Neural cell (in vitro differentiated cells): ENCODE results near the gene TAL1. TPM values are rescaled to one million over a fixed set of nuclear protein-coding genes. Genes with fewer than 3 reads are reported as not detected.

Source experiments
- H2AFZ ChIP-seq: fragments of 200-600, 300-800 bp; sonication (generic), shearing (Covaris generic); 2 replicates; pipeline ENCODE4 v1.6.0; 2014; ENCODE audit warnings: low read depth, mild to moderate bottlenecking, antibody characterized with exemption, low read length, moderate library complexity
- H3F3A ChIP-seq: fragments of 200-600 bp; shearing (Covaris generic); 2 replicates; pipeline ENCODE4 v1.6.1; 2016; ENCODE audit warnings: mild to moderate bottlenecking, moderate library complexity, mixed read lengths, antibody characterized with exemption, low read length; ENCODE audit not compliant: insufficient read depth, poor library complexity, severe bottlenecking
- H3K27ac ChIP-seq: fragments of 200-600, 300-800 bp; sonication (generic), shearing (Covaris generic); 2 replicates; pipeline ENCODE4 v1.5.1; 2014; ENCODE audit warnings: mild to moderate bottlenecking, low read length, moderate library complexity
- H3K27me3 ChIP-seq: fragments of 300-800, 200-600 bp; sonication (generic), shearing (Covaris generic); 2 replicates; pipeline ENCODE4 v1.6.0; 2014; ENCODE audit warnings: mild to moderate bottlenecking, low read depth, low read length, moderate library complexity; ENCODE audit not compliant: insufficient read depth
- H3K36me3 ChIP-seq: fragments of 300-800, 200-600 bp; sonication (generic), shearing (Covaris generic); 2 replicates; pipeline ENCODE4 v1.5.1; 2014; ENCODE audit warnings: mild to moderate bottlenecking, antibody characterized with exemption, low read length, moderate library complexity; ENCODE audit not compliant: insufficient read depth
- H3K4me2 ChIP-seq: fragments of 300-800, 200-600 bp; sonication (generic), shearing (Covaris generic); 2 replicates; pipeline ENCODE4 v1.6.0; 2014; ENCODE audit warnings: mild to moderate bottlenecking, low read length
- H3K4me3 ChIP-seq: fragments of 300-800, 200-600 bp; sonication (generic), shearing (Covaris generic); 2 replicates; pipeline ENCODE4 v1.5.1; 2014; ENCODE audit warnings: mild to moderate bottlenecking, low read length, moderate library complexity
- H3K79me2 ChIP-seq: fragments of 200-600 bp; shearing (Covaris generic); replicated peaks from 2 replicates; pipeline ENCODE4 v1.6.0; 2014; ENCODE audit warnings: mild to moderate bottlenecking, low read length, moderate library complexity; ENCODE audit not compliant: insufficient read depth
- H3K9ac ChIP-seq: fragments of 300-800, 200-600 bp; sonication (generic), shearing (Covaris generic); 2 replicates; pipeline ENCODE4 v1.6.1; 2016; ENCODE audit warnings: mild to moderate bottlenecking, low read length, mixed read lengths
- H3K9me2 ChIP-seq: fragments of 200-600 bp; shearing (Covaris generic); 2 replicates; pipeline ENCODE4 v1.6.1; 2016; ENCODE audit warnings: mild to moderate bottlenecking, low read length, mixed read lengths; ENCODE audit not compliant: insufficient read depth
- H3K9me3 ChIP-seq: fragments of 200-600, 300-800 bp; sonication (generic), shearing (Covaris generic); 2 replicates; pipeline ENCODE4 v1.6.1; 2016; ENCODE audit warnings: mild to moderate bottlenecking, mixed run types, low read length, moderate library complexity, mixed read lengths
- H4K20me1 ChIP-seq: fragments of 200-600 bp; shearing (Covaris generic); 2 replicates; pipeline ENCODE4 v1.6.1; 2016; ENCODE audit warnings: mild to moderate bottlenecking, mixed run types; ENCODE audit not compliant: insufficient read depth
- CTCF ChIP-seq: fragments of 450-650 bp; IDR thresholded peaks from 2 replicates; pipeline ENCODE4 v1.5.1; 2014; ENCODE audit warnings: antibody characterized with exemption, mild to moderate bottlenecking, moderate library complexity; ENCODE audit not compliant: poor library complexity, severe bottlenecking
- EP300 ChIP-seq: fragments of 450-650 bp; conservative IDR thresholded peaks from 2 replicates; pipeline ENCODE4 v1.6.1; 2014; ENCODE audit warnings: antibody characterized with exemption, mild to moderate bottlenecking, moderate library complexity; ENCODE audit not compliant: poor library complexity, severe bottlenecking
- EZH2 ChIP-seq: fragments of 200-600, 300-800 bp; shearing (Covaris generic), sonication (generic); IDR thresholded peaks from 2 replicates; pipeline ENCODE4 v1.6.1; 2014; ENCODE audit warnings: antibody characterized with exemption, low read length, borderline replicate concordance, mild to moderate bottlenecking; ENCODE audit not compliant: insufficient read depth, poor library complexity, severe bottlenecking
- MXI1 ChIP-seq: fragments of 450-650 bp; conservative IDR thresholded peaks from 2 replicates; pipeline ENCODE4 v1.6.1; 2014; ENCODE audit warnings: antibody characterized with exemption, mild to moderate bottlenecking; ENCODE audit not compliant: poor library complexity, severe bottlenecking
- POLR2AphosphoS5 ChIP-seq: IDR thresholded peaks from 2 replicates; pipeline ENCODE4 v1.6.1; 2012
- RAD21 ChIP-seq: fragments of 450-650 bp; conservative IDR thresholded peaks from 2 replicates; pipeline ENCODE4 v1.6.1; 2014; ENCODE audit warnings: antibody characterized with exemption, mild to moderate bottlenecking, moderate library complexity
- SMC3 ChIP-seq: fragments of 450-650 bp; conservative IDR thresholded peaks from 2 replicates; pipeline ENCODE4 v1.6.1; 2014; ENCODE audit warnings: antibody characterized with exemption, mild to moderate bottlenecking, moderate library complexity; ENCODE audit not compliant: poor library complexity
- TAF1 ChIP-seq: IDR thresholded peaks from 2 replicates; pipeline ENCODE4 v1.6.1; 2012; ENCODE audit warnings: low read depth
- polyA plus RNA-seq: library from polyadenylated mRNA; depleted of rRNA; stranded (reverse); fragments of >200 nt; gene quantifications from 2 replicates; pipeline ENCODE4 v1.2.3, GENCODE V29; 2014
- TF ChIP-seq, protein P1 (sequence below): IDR thresholded peaks from 2 replicates; pipeline ENCODE4 v1.6.1; 2012; ENCODE audit warnings: borderline replicate concordance

Gene TAL1
- polyA plus RNA-seq, 1 donor from 2014 or later, result not detected

DNA sequence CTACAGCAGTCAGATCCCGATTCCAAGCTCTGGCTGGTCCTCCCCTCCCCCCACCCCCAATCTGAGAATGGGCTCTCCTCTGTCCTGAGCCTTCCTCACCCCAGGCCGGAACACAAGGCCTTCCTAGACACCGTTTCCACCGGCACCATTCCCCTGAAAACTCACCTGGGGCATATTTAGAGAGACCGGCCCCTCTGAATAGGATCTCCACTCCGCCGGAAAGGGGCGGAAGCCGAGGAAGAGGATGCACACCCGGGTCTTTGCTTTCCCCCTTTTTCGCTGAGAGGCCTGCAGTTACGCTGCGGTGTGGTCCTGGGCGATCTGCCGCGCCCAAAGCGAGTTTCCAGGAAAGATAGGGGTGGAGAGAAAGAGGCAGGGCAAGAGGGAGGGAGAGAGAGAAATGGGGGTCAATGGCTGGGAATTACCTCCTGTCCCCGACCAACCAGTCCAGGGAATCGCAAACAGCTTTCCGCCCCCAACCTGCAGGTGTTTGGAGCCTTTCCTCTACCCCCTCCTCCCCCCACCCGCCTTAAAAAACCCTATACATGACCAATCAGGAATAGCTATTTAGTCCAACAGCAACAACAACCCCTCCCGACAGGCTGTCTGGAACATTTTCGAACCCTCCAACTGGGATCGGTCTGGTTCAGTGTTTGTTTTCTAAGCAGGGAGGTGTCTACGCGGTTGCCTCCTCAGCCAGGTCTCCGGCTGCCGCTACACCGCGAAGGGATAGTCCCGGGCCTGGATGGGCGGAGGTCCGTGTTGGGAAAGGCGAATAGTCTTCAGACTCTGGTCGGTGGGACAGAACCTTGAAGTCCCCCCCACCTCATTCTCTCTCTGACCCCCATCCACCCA, 2.8 kb downstream of the TAL1 start:
- Histone ChIP-seq H4K20me1 (no peaks in the 10 kb centered on the region), H3K27ac (no peak overlapping the region), H3K36me3 (no peaks in the 10 kb centered on the region), H3K4me3 (no peak overlapping the region), H3K79me2 (no peaks in the 10 kb centered on the region), H3K9ac (no peak overlapping the region), H3K9me2 (no peaks in the 10 kb centered on the region), H3F3A (no peaks in the 10 kb centered on the region), H2AFZ (no peak overlapping the region), H3K9me3 (no peaks in the 10 kb centered on the region), H3K4me2 (no peak overlapping the region), H3K27me3 (peaks cover 97% of the 10 kb centered on the region)
- no peak for TF ChIP-seq POLR2AphosphoS5
- TF ChIP-seq MXI1, result no peak
- TF ChIP-seq EZH2, result peak; percentile 50
- no peak for TF ChIP-seq SMC3
- TF ChIP-seq TAF1, result no peak

DNA sequence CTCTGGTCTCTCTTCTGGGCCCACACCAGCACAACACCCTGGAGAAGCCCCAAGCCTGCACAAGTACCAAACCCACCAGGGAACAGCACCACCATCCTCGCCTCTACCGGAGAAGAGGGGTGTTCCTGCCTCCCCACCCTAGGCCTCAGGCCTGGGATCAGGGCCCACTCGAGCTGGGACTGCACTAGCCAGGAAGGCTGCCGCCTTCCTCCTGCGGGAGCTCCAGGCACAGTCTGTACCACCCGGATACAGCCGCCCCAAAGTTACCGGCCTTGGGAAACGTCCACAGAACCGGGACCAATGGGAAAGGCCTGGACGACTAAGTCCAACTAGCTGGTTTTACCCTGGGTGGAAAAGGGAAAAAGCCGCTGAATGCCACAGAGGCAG, 3.4 kb downstream of the TAL1 start:
- Histone ChIP-seq H3K27me3 (peaks cover 97% of the 10 kb centered on the region), H3K36me3 (no peaks in the 10 kb centered on the region), H3F3A (no peaks in the 10 kb centered on the region), H3K27ac (no peak overlapping the region), H3K79me2 (no peaks in the 10 kb centered on the region), H3K4me2 (no peak overlapping the region), H3K9ac (no peak overlapping the region), H4K20me1 (no peaks in the 10 kb centered on the region), H3K9me3 (no peaks in the 10 kb centered on the region), H3K4me3 (no peak overlapping the region), H2AFZ (no peak overlapping the region), H3K9me2 (no peaks in the 10 kb centered on the region)
- TF ChIP-seq MXI1 (no peak), TAF1 (no peak), EZH2 (no peak), POLR2AphosphoS5 (no peak)
- TF ChIP-seq, protein P1, sequence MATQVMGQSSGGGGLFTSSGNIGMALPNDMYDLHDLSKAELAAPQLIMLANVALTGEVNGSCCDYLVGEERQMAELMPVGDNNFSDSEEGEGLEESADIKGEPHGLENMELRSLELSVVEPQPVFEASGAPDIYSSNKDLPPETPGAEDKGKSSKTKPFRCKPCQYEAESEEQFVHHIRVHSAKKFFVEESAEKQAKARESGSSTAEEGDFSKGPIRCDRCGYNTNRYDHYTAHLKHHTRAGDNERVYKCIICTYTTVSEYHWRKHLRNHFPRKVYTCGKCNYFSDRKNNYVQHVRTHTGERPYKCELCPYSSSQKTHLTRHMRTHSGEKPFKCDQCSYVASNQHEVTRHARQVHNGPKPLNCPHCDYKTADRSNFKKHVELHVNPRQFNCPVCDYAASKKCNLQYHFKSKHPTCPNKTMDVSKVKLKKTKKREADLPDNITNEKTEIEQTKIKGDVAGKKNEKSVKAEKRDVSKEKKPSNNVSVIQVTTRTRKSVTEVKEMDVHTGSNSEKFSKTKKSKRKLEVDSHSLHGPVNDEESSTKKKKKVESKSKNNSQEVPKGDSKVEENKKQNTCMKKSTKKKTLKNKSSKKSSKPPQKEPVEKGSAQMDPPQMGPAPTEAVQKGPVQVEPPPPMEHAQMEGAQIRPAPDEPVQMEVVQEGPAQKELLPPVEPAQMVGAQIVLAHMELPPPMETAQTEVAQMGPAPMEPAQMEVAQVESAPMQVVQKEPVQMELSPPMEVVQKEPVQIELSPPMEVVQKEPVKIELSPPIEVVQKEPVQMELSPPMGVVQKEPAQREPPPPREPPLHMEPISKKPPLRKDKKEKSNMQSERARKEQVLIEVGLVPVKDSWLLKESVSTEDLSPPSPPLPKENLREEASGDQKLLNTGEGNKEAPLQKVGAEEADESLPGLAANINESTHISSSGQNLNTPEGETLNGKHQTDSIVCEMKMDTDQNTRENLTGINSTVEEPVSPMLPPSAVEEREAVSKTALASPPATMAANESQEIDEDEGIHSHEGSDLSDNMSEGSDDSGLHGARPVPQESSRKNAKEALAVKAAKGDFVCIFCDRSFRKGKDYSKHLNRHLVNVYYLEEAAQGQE, result no peak

GRCh38 chr1:47227341-47228232, 4.4 kb downstream of the TAL1 start:
- Histone ChIP-seq H3K9me3 (no peaks in the 10 kb centered on the region), H3K27ac (no peak overlapping the region), H3K4me3 (no peak overlapping the region), H3K4me2 (no peak overlapping the region), H3K79me2 (no peaks in the 10 kb centered on the region), H3K27me3 (peaks cover 97% of the 10 kb centered on the region), H3K9ac (no peak overlapping the region), H3K36me3 (no peaks in the 10 kb centered on the region), H4K20me1 (no peaks in the 10 kb centered on the region), H3K9me2 (no peaks in the 10 kb centered on the region), H3F3A (no peaks in the 10 kb centered on the region), H2AFZ (no peak overlapping the region)
- TF ChIP-seq CTCF (no peak), RAD21 (no peak), MXI1 (no peak), TAF1 (no peak), EZH2 (no peak), POLR2AphosphoS5 (no peak), SMC3 (no peak), EP300 (no peak)
- TF ChIP-seq, protein P1, result no peak
